Measurements from ENCODE around the gene XXYLT1.

XXYLT1 gene

GRCh38 chr3:195063581-195064193 is 207.3 kb downstream of the XXYLT1 start:
- Histone ChIP-seq H3K4me1 (ENCODE audit: control extremely low read depth in 1 of 4, control insufficient read depth in 4 of 4, insufficient read depth in 4 of 4, low read length in 3 of 4) (peaks cover 0 to 23% (median 16%) of the 10 kb centered on the region in 4 experiments), H3K27me3 (replicated peaks in 2 of 5; ENCODE audit: control insufficient read depth in 4 of 5, insufficient read depth in 5 of 5, low read length in 4 of 5) (no peaks in the 10 kb centered on the region), H3K27ac (ENCODE audit: insufficient read depth in 1 of 2, low read depth in 1 of 2, low read length in 2 of 2, poor library complexity in 1 of 2, severe bottlenecking in 2 of 2) (no peak overlapping the region), H3K36me3 (ENCODE audit: control insufficient read depth in 4 of 4, insufficient read depth in 4 of 4, low read length in 3 of 4) (peaks cover 0 to 13% (median 5%) of the 10 kb centered on the region in 4 experiments), H3K9me3 (ENCODE audit: control extremely low read depth in 1 of 5, control insufficient read depth in 4 of 5, insufficient read depth in 2 of 5, low read depth in 1 of 5, low read length in 4 of 5) (peaks cover 0 to 10% (median 0%) of the 10 kb centered on the region in 5 experiments), H3K4me3 (ENCODE audit: control insufficient read depth in 1 of 7, extremely low read depth in 1 of 7, insufficient read depth in 4 of 7, low read depth in 2 of 7, low read length in 6 of 7) (no peak overlapping the region)
- 45% methylated on average over 7 of the region's 9 CpGs for WGBS (ENCODE audit: insufficient coverage)
- peak in 2 of 3 donors; percentile 51 to 57 for DNase-seq
- POLR2A ChIA-PET: no interaction called here
- CTCF ChIA-PET: interaction anchor here (0.6 to 1.5 kb wide), 7 partner anchors 9 to 375 kb away, joined by 3 to 5 read pairs (median 3); no protein-coding TSS in a partner anchor

- H3K36me3 ChIP-seq (ENCODE audit: control insufficient read depth in 4 of 4, insufficient read depth in 4 of 4, low read length in 3 of 4): peaks cover 0 to 7% (median 3%) of the 10 kb centered on the region in 4 experiments
- H3K4me1 ChIP-seq (ENCODE audit: control extremely low read depth in 1 of 4, control insufficient read depth in 4 of 4, insufficient read depth in 4 of 4, low read length in 3 of 4): peaks cover 0 to 27% (median 17%) of the 10 kb centered on the region in 4 experiments
- ChIA-PET POLR2A (no interaction called here), CTCF (interaction anchor here (0.6 to 1.6 kb wide), 8 partner anchors 8 to 374 kb away, joined by 3 to 9 read pairs (median 3); no protein-coding TSS in a partner anchor)
- no peak overlapping the region for H3K4me3 ChIP-seq (ENCODE audit: control insufficient read depth in 1 of 7, extremely low read depth in 1 of 7, insufficient read depth in 4 of 7, low read depth in 2 of 7, low read length in 6 of 7)
- DNase-seq: no peak
- 96% methylated on average over 18 of the region's 20 CpGs for WGBS (ENCODE audit: insufficient coverage)
- no peak overlapping the region for H3K27ac ChIP-seq (ENCODE audit: insufficient read depth in 1 of 2, low read depth in 1 of 2, low read length in 2 of 2, poor library complexity in 1 of 2, severe bottlenecking in 2 of 2)
- H3K9me3 ChIP-seq (ENCODE audit: control extremely low read depth in 1 of 5, control insufficient read depth in 4 of 5, insufficient read depth in 2 of 5, low read depth in 1 of 5, low read length in 4 of 5): peaks cover 0 to 10% (median 0%) of the 10 kb centered on the region in 5 experiments
- no peaks in the 10 kb centered on the region for H3K27me3 ChIP-seq (replicated peaks in 2 of 5; ENCODE audit: control insufficient read depth in 4 of 5, insufficient read depth in 5 of 5, low read length in 4 of 5)
These were observed 208.0 kb downstream of the XXYLT1 start for GRCh38 chr3:195062866-195063540.

- Histone ChIP-seq H3K4me3 (ENCODE audit: control insufficient read depth in 1 of 7, extremely low read depth in 1 of 7, insufficient read depth in 4 of 7, low read depth in 2 of 7, low read length in 6 of 7) (no peak overlapping the region), H3K27ac (ENCODE audit: insufficient read depth in 1 of 2, low read depth in 1 of 2, low read length in 2 of 2, poor library complexity in 1 of 2, severe bottlenecking in 2 of 2) (no peak overlapping the region), H3K4me1 (ENCODE audit: control extremely low read depth in 1 of 4, control insufficient read depth in 4 of 4, insufficient read depth in 4 of 4, low read length in 3 of 4) (peaks cover 0 to 27% (median 17%) of the 10 kb centered on the region in 4 experiments), H3K27me3 (replicated peaks in 2 of 5; ENCODE audit: control insufficient read depth in 4 of 5, insufficient read depth in 5 of 5, low read length in 4 of 5) (no peaks in the 10 kb centered on the region), H3K9me3 (ENCODE audit: control extremely low read depth in 1 of 5, control insufficient read depth in 4 of 5, insufficient read depth in 2 of 5, low read depth in 1 of 5, low read length in 4 of 5) (peaks cover 0 to 10% (median 0%) of the 10 kb centered on the region in 5 experiments), H3K36me3 (ENCODE audit: control insufficient read depth in 4 of 4, insufficient read depth in 4 of 4, low read length in 3 of 4) (no peaks in the 10 kb centered on the region)
- DNase-seq: no peak
- POLR2A ChIA-PET: no interaction called here
- WGBS (ENCODE audit: insufficient coverage): 97% methylated on average over 28 of the region's 36 CpGs
- CTCF ChIA-PET: interaction anchor here (1.2 to 1.6 kb wide), 5 partner anchors 9 to 374 kb away, joined by 3 to 9 read pairs (median 5); no protein-coding TSS in a partner anchor
These were observed 209.0 kb downstream of the XXYLT1 start for GRCh38 chr3:195061756-195062655.

GRCh38 chr3:195060531-195061291 is 210.2 kb downstream of the XXYLT1 start:
- H3K27ac ChIP-seq (ENCODE audit: insufficient read depth in 1 of 2, low read depth in 1 of 2, low read length in 2 of 2, poor library complexity in 1 of 2, severe bottlenecking in 2 of 2): no peak overlapping the region
- H3K27me3 ChIP-seq (replicated peaks in 2 of 5; ENCODE audit: control insufficient read depth in 4 of 5, insufficient read depth in 5 of 5, low read length in 4 of 5): no peaks in the 10 kb centered on the region
- DNase-seq: no peak
- peaks cover 0 to 2% (median 0%) of the 10 kb centered on the region in 5 experiments for H3K9me3 ChIP-seq (ENCODE audit: control extremely low read depth in 1 of 5, control insufficient read depth in 4 of 5, insufficient read depth in 2 of 5, low read depth in 1 of 5, low read length in 4 of 5)
- POLR2A ChIA-PET: no interaction called here
- H3K36me3 ChIP-seq (ENCODE audit: control insufficient read depth in 4 of 4, insufficient read depth in 4 of 4, low read length in 3 of 4): no peaks in the 10 kb centered on the region
- CTCF ChIA-PET: interaction anchor here (0.8 to 1.4 kb wide), 3 partner anchors 13 to 373 kb away, joined by 3 to 5 read pairs (median 4); no protein-coding TSS in a partner anchor
- no peak overlapping the region for H3K4me3 ChIP-seq (ENCODE audit: control insufficient read depth in 1 of 7, extremely low read depth in 1 of 7, insufficient read depth in 4 of 7, low read depth in 2 of 7, low read length in 6 of 7)
- H3K4me1 ChIP-seq (ENCODE audit: control extremely low read depth in 1 of 4, control insufficient read depth in 4 of 4, insufficient read depth in 4 of 4, low read length in 3 of 4): peaks cover 0 to 27% (median 17%) of the 10 kb centered on the region in 4 experiments
- 94% methylated on average over 18 of the region's 18 CpGs for WGBS (ENCODE audit: insufficient coverage)

- CTCF ChIA-PET: interaction anchor here (0.8 kb wide), 1 partner anchor 12 kb away, joined by 3 read pairs; no protein-coding TSS in a partner anchor
- 97% methylated on average over 3 of the region's 3 CpGs for WGBS (ENCODE audit: insufficient coverage)
- POLR2A ChIA-PET: no interaction called here
- Histone ChIP-seq H3K27ac (ENCODE audit: insufficient read depth in 1 of 2, low read depth in 1 of 2, low read length in 2 of 2, poor library complexity in 1 of 2, severe bottlenecking in 2 of 2) (no peak overlapping the region), H3K36me3 (ENCODE audit: control insufficient read depth in 4 of 4, insufficient read depth in 4 of 4, low read length in 3 of 4) (no peaks in the 10 kb centered on the region), H3K4me1 (ENCODE audit: control extremely low read depth in 1 of 4, control insufficient read depth in 4 of 4, insufficient read depth in 4 of 4, low read length in 3 of 4) (peaks cover 0 to 31% (median 17%) of the 10 kb centered on the region in 4 experiments), H3K4me3 (ENCODE audit: control insufficient read depth in 1 of 7, extremely low read depth in 1 of 7, insufficient read depth in 4 of 7, low read depth in 2 of 7, low read length in 6 of 7) (no peak overlapping the region), H3K27me3 (replicated peaks in 2 of 5; ENCODE audit: control insufficient read depth in 4 of 5, insufficient read depth in 5 of 5, low read length in 4 of 5) (no peaks in the 10 kb centered on the region), H3K9me3 (ENCODE audit: control extremely low read depth in 1 of 5, control insufficient read depth in 4 of 5, insufficient read depth in 2 of 5, low read depth in 1 of 5, low read length in 4 of 5) (no peaks in the 10 kb centered on the region)
- no peak for DNase-seq
These were observed 210.8 kb downstream of the XXYLT1 start for GRCh38 chr3:195060217-195060481.

- Histone ChIP-seq H3K4me1 (ENCODE audit: control extremely low read depth in 1 of 4, control insufficient read depth in 4 of 4, insufficient read depth in 4 of 4, low read length in 3 of 4) (peaks cover 0 to 31% (median 17%) of the 10 kb centered on the region in 4 experiments), H3K9me3 (ENCODE audit: control extremely low read depth in 1 of 5, control insufficient read depth in 4 of 5, insufficient read depth in 2 of 5, low read depth in 1 of 5, low read length in 4 of 5) (no peaks in the 10 kb centered on the region), H3K4me3 (ENCODE audit: control insufficient read depth in 1 of 7, extremely low read depth in 1 of 7, insufficient read depth in 4 of 7, low read depth in 2 of 7, low read length in 6 of 7) (no peak overlapping the region), H3K36me3 (ENCODE audit: control insufficient read depth in 4 of 4, insufficient read depth in 4 of 4, low read length in 3 of 4) (no peaks in the 10 kb centered on the region), H3K27me3 (replicated peaks in 2 of 5; ENCODE audit: control insufficient read depth in 4 of 5, insufficient read depth in 5 of 5, low read length in 4 of 5) (no peaks in the 10 kb centered on the region), H3K27ac (ENCODE audit: insufficient read depth in 1 of 2, low read depth in 1 of 2, low read length in 2 of 2, poor library complexity in 1 of 2, severe bottlenecking in 2 of 2) (no peak overlapping the region)
- ChIA-PET POLR2A (no interaction called here), CTCF (interaction anchor here (0.7 to 1.1 kb wide), 5 partner anchors 12 to 205 kb away, joined by 3 to 4 read pairs (median 3); no protein-coding TSS in a partner anchor)
- WGBS (ENCODE audit: insufficient coverage): 79% methylated on average over 16 of the region's 22 CpGs
- DNase-seq: no peak
These were observed 211.3 kb downstream of the XXYLT1 start for GRCh38 chr3:195059471-195060216.
